K562 (cell line): Measurements from ENCODE around the gene PMVK. TPM values are rescaled to one million over a fixed set of nuclear protein-coding genes. Genes with fewer than 3 reads are reported as not detected.

Source experiments
- ATAC-seq: fragments of 200-7000 bp; cut with Tn5 transposase; 3 replicates; pipeline ENCODE4 v1.9.1; 2020; ENCODE audit warnings: moderate library complexity
- BruUV-seq: library from RNA; stranded (reverse); fragments of 400-500 nt; replicated peaks from 2 replicates; lab custom pipeline; 2021; lab: Mats Ljungman, UMichigan
- CTCF ChIA-PET: fragments of 300-600 bp; formaldehyde crosslinking; extraction: SDS; loops from one replicate; lab custom pipeline; 2021; ENCODE audit warnings: low intra/inter-chr PET ratio; lab: Yijun Ruan, JAX
- POLR2A ChIA-PET: fragments of 300-600, 350-650 bp; sonication (Branson Sonifier 250); formaldehyde crosslinking; extraction: SDS; loops from one replicate; lab custom pipeline; 2021; ENCODE audit warnings: antibody characterized with exemption, inconsistent platforms; lab: Yijun Ruan, JAX
- DNase-seq, 4 experiments: peaks; one replicate each; pipeline versions ENCODE4 v3.0.0 to v3.0.0-alpha.2; 2011 to 2018; ENCODE audit warnings: low spot score in 3 of 4, mixed read lengths in 3 of 4; ENCODE audit errors: extremely low read depth in 1 of 4
- FAIRE-seq: peaks from 2 replicates; lab custom pipeline; 2011; peaks lifted over from hg19 to GRCh38; lab: Jason Lieb, UNC
- H2AFZ ChIP-seq: 2 replicates; pipeline ENCODE4 v1.6.0; 2011; ENCODE audit warnings: low read depth, low read length, control low read depth, inconsistent platforms
- H3K27ac ChIP-seq: fragments of 200-600 bp; 3 replicates; pipeline ENCODE4 v1.8.0; 2011; ENCODE audit warnings: low read depth, mild to moderate bottlenecking, control low read depth, inconsistent platforms, low read length, moderate library complexity, mixed read lengths; ENCODE audit errors: extremely low read depth
- H3K27me3 ChIP-seq, 2 experiments: fragments of 300-600 bp in 1 of 2; 2 replicates in 1 of 2; 3 replicates in 1 of 2; pipeline versions ENCODE4 v1.6.0 to v1.8.0; 2011; ENCODE audit warnings: inconsistent platforms in 2 of 2, low read length in 2 of 2, mild to moderate bottlenecking in 1 of 2, mixed read lengths in 1 of 2, moderate library complexity in 1 of 2; ENCODE audit not compliant: control insufficient read depth in 2 of 2, insufficient read depth in 2 of 2
- H3K36me3 ChIP-seq: fragments of 300-600 bp; 3 replicates; pipeline ENCODE4 v1.8.0; 2011; ENCODE audit warnings: mild to moderate bottlenecking, low read length, inconsistent platforms; ENCODE audit not compliant: control insufficient read depth, insufficient read depth
- H3K4me1 ChIP-seq, 2 experiments: fragments of 200-600 bp in 1 of 2; replicated peaks in 1 of 2; 2 replicates in 1 of 2; 3 replicates in 1 of 2; pipeline versions ENCODE4 v1.5.1 to v1.8.0; 2011; ENCODE audit warnings: inconsistent platforms in 2 of 2, low read length in 2 of 2, mild to moderate bottlenecking in 1 of 2, mixed read lengths in 1 of 2, moderate library complexity in 1 of 2; ENCODE audit not compliant: control insufficient read depth in 2 of 2, insufficient read depth in 2 of 2
- H3K4me2 ChIP-seq: 2 replicates; pipeline ENCODE4 v1.6.1; 2011; ENCODE audit warnings: low read length, control low read depth, inconsistent platforms, mixed read lengths; ENCODE audit not compliant: insufficient read depth
- H3K4me3 ChIP-seq: fragments of 200-600 bp; sonication (generic), shearing (Covaris generic); 2 replicates; pipeline ENCODE4 v1.5.1; 2016; ENCODE audit warnings: control low read depth, inconsistent platforms
- H3K79me2 ChIP-seq: fragments of 200-600 bp; 3 replicates; pipeline ENCODE4 v1.8.0; 2011; ENCODE audit warnings: low read length, inconsistent platforms; ENCODE audit not compliant: control insufficient read depth, insufficient read depth
- H3K9ac ChIP-seq, 2 experiments: 2 replicates each; pipeline versions ENCODE4 v1.6.0 to v1.6.1; 2011; ENCODE audit warnings: low read depth in 2 of 2, low read length in 2 of 2, control low read depth in 1 of 2, inconsistent platforms in 1 of 2, mild to moderate bottlenecking in 1 of 2, mixed read lengths in 1 of 2; ENCODE audit not compliant: insufficient read depth in 1 of 2
- H3K9me1 ChIP-seq: one replicate; pipeline ENCODE4 v1.6.0; 2011; ENCODE audit warnings: inconsistent platforms, mild to moderate bottlenecking, low read length, moderate library complexity; ENCODE audit not compliant: control insufficient read depth, insufficient read depth
- H3K9me3 ChIP-seq: replicated peaks from 2 replicates; pipeline ENCODE4 v1.5.1; 2011; ENCODE audit warnings: low read depth, low read length, inconsistent platforms; ENCODE audit not compliant: control insufficient read depth, insufficient read depth
- H4K20me1 ChIP-seq: replicated peaks from 2 replicates; pipeline ENCODE4 v1.6.1; 2011; ENCODE audit warnings: low read length, inconsistent platforms, mixed read lengths; ENCODE audit not compliant: control insufficient read depth, insufficient read depth
- ATF3 ChIP-seq, 2 experiments: fragments of 450-650 bp in 1 of 2; sonication (generic) in 1 of 2; formaldehyde crosslinking in 1 of 2; IDR thresholded peaks in 1 of 2; conservative IDR thresholded peaks in 1 of 2; 2 replicates each; pipeline versions ENCODE4 v1.6.1 to v1.8.1; 2016 to 2023; ENCODE audit warnings: mild to moderate bottlenecking in 2 of 2, moderate library complexity in 2 of 2, inconsistent platforms in 1 of 2, missing genetic modification reagents in 1 of 2
- CAMTA2 ChIP-seq: fragments of 250-450 bp; sonication (Bioruptor Pico); conservative IDR thresholded peaks from 2 replicates; pipeline ENCODE4 v1.5.1; 2022
- CGGBP1 ChIP-seq: fragments of 250-450 bp; sonication (Bioruptor Pico); IDR thresholded peaks from 2 replicates; pipeline ENCODE4 v1.9.0; 2021; ENCODE audit warnings: mild to moderate bottlenecking
- E4F1 ChIP-seq: fragments of 250-450 bp; sonication (Bioruptor Pico); IDR thresholded peaks from 2 replicates; pipeline ENCODE4 v1.5.0; 2021; ENCODE audit warnings: mild to moderate bottlenecking, borderline replicate concordance
- POLR3A ChIP-seq: IDR thresholded peaks from 2 replicates; pipeline ENCODE4 v1.6.1; 2011; ENCODE audit warnings: borderline replicate concordance, mild to moderate bottlenecking, moderate library complexity; ENCODE audit not compliant: insufficient read length, insufficient read depth; ENCODE audit errors: extremely low read depth
- PTTG1 ChIP-seq: fragments of 450-650 bp; IDR thresholded peaks from 2 replicates; pipeline ENCODE4 v1.6.1; 2016; ENCODE audit warnings: low read depth, mild to moderate bottlenecking, missing genetic modification characterization, missing compliant biosample characterization
- THRAP3 ChIP-seq: fragments of 450-650 bp; IDR thresholded peaks from 2 replicates; pipeline ENCODE4 v1.6.1; 2016; ENCODE audit warnings: mild to moderate bottlenecking, inconsistent platforms, borderline replicate concordance
- TRIM28 ChIP-seq: fragments of 450-650 bp; IDR thresholded peaks from 2 replicates; pipeline ENCODE4 v1.6.1; 2017
- WHSC1 ChIP-seq: IDR thresholded peaks from one replicate; pipeline ENCODE4 v1.6.1; 2012; ENCODE audit warnings: low read length, control low read depth, inconsistent platforms
- ZBTB26 ChIP-seq: fragments of 450-650 bp; formaldehyde crosslinking; IDR thresholded peaks from 2 replicates; pipeline ENCODE4 v1.4.0; 2022; ENCODE audit warnings: missing genetic modification characterization
- ZNF764 ChIP-seq: fragments of 250-450 bp; sonication (Bioruptor Pico); IDR thresholded peaks from 2 replicates; pipeline ENCODE4 v1.4.0; 2020; ENCODE audit warnings: low read depth, mild to moderate bottlenecking, moderate library complexity
- WGBS: fragments of 100-300 bp; shearing (Covaris generic); methylation state at CpG from one replicate; pipeline ENCODE4 v1.1.6; 2016; ENCODE audit warnings: low coverage, mixed read lengths; ENCODE audit not compliant: insufficient coverage; ENCODE audit errors: missing lambda C conversion rate; 5-methylcytosine and 5-hydroxymethylcytosine counted together
- in situ Hi-C: fragments of 300-500 bp; cut with MboI; formaldehyde crosslinking; loops from 4 replicates; pipeline ENCODE4 v1.15.0; 2018; ENCODE audit warnings: inconsistent platforms, mixed read lengths
- intact Hi-C: fragments of 100-400 bp; cut with micrococcal nuclease; formaldehyde crosslinking; loops from 2 replicates; pipeline ENCODE4 v1.14.2; 2022
- polyA plus RNA-seq, 8 experiments: library from polyadenylated mRNA; depleted of rRNA in 4 of 8; stranded (reverse) in 5 of 8; unstranded in 3 of 8; fragments of >200 nt; fragmentation: Nextera tagmentation in 2 of 8; fragmentation: Illumina TruSeq in 1 of 8; extraction: Ambion mirVana in 2 of 8; extraction: Trizol in 1 of 8; gene quantifications; 2 replicates each; pipeline versions ENCODE4 v1.2.1 to v1.2.3, GENCODE V29; 2011 to 2014; ENCODE audit warnings: inconsistent platforms in 1 of 8, missing spikeins in 1 of 8
- total RNA-seq, 7 experiments: library from RNA; depleted of rRNA in 6 of 7; stranded (reverse); fragments of >200 nt in 6 of 7; fragmentation: Illumina TruSeq in 2 of 7; extraction: Trizol in 2 of 7; gene quantifications; 2 replicates each; pipeline versions ENCODE4 v1.2.1 to v1.2.3, GENCODE V29; 2011 to 2021; ENCODE audit warnings: low replicate concordance in 1 of 7
- TF ChIP-seq, protein P1 (sequence below): sonication (generic); formaldehyde crosslinking; IDR thresholded peaks from 2 replicates; pipeline ENCODE4 v1.8.1; 2023; ENCODE audit warnings: mild to moderate bottlenecking, missing genetic modification reagents

PMVK gene
- total and polyA plus RNA-seq, 9 of the 15 experiments (the other 6 are each of a cell fraction or from before 2014, with no cell fraction given), result 1.1 to 15.3 (median 6.3) TPM

DNA sequence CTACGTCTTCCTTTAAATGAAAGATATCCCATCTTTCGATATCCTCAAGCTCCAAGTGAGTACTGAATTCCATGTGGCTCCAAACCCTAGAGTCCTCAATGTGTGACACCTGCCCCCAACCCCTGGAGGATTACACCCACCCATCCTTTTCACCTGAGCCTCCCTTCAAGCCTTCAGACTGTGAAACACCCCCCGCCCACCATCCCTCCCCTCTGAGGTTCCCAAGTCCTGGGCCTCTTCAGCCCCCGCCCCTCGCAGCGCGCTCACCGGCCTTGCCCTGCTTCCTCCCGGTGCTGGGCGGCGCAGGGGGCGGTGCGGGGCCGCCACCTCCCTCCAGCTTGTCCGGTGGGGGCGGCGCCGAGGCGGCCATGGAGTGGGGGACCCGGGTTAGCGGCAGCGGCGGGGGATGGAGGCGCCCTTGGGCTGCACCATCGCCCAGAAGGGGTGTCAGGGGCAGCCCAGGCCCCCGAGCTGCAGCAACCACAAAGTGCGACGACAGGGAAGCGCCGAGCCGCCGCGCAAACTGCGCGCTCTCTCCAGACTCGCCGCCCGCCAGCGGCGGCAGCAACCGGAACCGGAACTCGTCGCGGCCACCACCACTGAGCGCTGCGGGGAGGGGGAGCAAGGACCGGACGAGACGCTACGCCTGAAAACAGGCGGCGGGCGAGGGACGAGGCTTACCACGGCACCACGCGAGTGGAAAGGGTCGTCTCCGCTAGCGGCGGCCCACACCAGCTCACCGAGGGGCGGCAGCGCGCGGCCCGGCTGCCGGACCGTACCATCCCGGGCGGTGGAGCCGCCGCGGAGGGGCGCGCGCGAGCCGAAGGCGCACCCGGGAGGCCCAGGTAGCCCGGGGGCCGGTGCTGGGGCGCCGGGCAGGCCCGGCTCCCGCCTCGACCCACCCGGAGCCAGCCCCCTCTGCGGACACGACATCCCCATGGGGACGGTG lies 25.0 kb upstream of the PMVK start, which contains the start of gene PYGO2:
Gene PYGO2 (minus strand): TSS at position 576 of the 949 bp plus-strand sequence. CDS start 206 bp downstream, at position 370.
- intact Hi-C loops, result loop anchor here (2.0 to 5.0 kb wide), 3 partner anchors 39 to 121 kb away; no protein-coding TSS in a partner anchor
- Histone ChIP-seq H3K4me3 (peak within 1 kb of the TSS; percentile 91), H3K4me2 (peak within 1 kb of the TSS; percentile 90), H3K27me3 (no peaks in the 10 kb centered on the region), H3K27ac (peak within 1 kb of the TSS; percentile 99), H3K9me1 (no peaks in the 10 kb centered on the region), H3K9me3 (no peaks in the 10 kb centered on the region), H3K4me1 (peaks cover 27 to 55% of the 10 kb centered on the region in 2 experiments), H3K36me3 (peaks cover 57% of the 10 kb centered on the region; the same call in 2 of the 3 replicates), H2AFZ (peak within 1 kb of the TSS; percentile 98), H3K79me2 (peaks cover 36% of the 10 kb centered on the region), H3K9ac (peak within 1 kb of the TSS; percentile 97 to 99), H4K20me1 (no peaks in the 10 kb centered on the region)
- no TSS peak for BruUV-seq
- ChIA-PET POLR2A (interaction anchor here (0.6 to 7.0 kb wide), 11 partner anchors 9 to 348 kb away, joined by 3 to 80 read pairs (median 4); partner anchors contain the start of genes CKS1B, PMVK and SHC1), CTCF (interaction anchor here (0.5 to 2.7 kb wide), 8 partner anchors 35 to 402 kb away, joined by 3 to 28 read pairs (median 4); no protein-coding TSS in a partner anchor)
- peak; percentile 90 to 93 (median 92) for DNase-seq
- peak; percentile 91 for ATAC-seq
- under 1% methylated on average over 80 of the region's 93 CpGs for WGBS
- FAIRE-seq, result peak; percentile 52
- in situ Hi-C loops, result no loop called here
- TF ChIP-seq TRIM28 (no peak), WHSC1 (no peak), ZNF764 (CRISPR knock-in tag) (no peak), ATF3 (IDR thresholded peaks at IDR 0.05) (no peak), ATF3 (CRISPR knock-in tag; conservative IDR thresholded peaks at IDR 0.05) (no peak), POLR3A (no peak), PTTG1 (tag) (no peak), CGGBP1 (CRISPR knock-in tag) (no peak; the same call in 1 of the 2 replicates), ZBTB26 (CRISPR knock-in tag) (0 out of 2 replicates have a peak, but pooled peaks have one; percentile 6), E4F1 (CRISPR knock-in tag) (no peak), THRAP3 (no peak), CAMTA2 (no peak; the same call in 1 of the 2 replicates)
- TF ChIP-seq, protein P1, sequence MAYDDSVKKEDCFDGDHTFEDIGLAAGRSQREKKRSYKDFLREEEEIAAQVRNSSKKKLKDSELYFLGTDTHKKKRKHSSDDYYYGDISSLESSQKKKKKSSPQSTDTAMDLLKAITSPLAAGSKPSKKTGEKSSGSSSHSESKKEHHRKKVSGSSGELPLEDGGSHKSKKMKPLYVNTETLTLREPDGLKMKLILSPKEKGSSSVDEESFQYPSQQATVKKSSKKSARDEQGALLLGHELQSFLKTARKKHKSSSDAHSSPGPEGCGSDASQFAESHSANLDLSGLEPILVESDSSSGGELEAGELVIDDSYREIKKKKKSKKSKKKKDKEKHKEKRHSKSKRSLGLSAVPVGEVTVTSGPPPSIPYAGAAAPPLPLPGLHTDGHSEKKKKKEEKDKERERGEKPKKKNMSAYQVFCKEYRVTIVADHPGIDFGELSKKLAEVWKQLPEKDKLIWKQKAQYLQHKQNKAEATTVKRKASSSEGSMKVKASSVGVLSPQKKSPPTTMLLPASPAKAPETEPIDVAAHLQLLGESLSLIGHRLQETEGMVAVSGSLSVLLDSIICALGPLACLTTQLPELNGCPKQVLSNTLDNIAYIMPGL (CRISPR knock-in tag), result peak; percentile 95
